GM12891 (cell line): ENCODE results near the gene RUNX1.

ENCODE experiments used
- POLR2A ChIP-seq: IDR thresholded peaks from 2 replicates; pipeline ENCODE4 v1.6.1; 2011; ENCODE audit warnings: low read depth, low read length, control low read depth
- POLR2AphosphoS5 ChIP-seq: IDR thresholded peaks from 2 replicates; pipeline ENCODE4 v1.6.1; 2011; ENCODE audit warnings: low read depth, low read length, control low read depth
- POU2F2 ChIP-seq: IDR thresholded peaks from 2 replicates; pipeline ENCODE4 v1.6.1; 2011; ENCODE audit warnings: low read depth, mild to moderate bottlenecking, control low read depth, low read length, moderate library complexity
- SPI1 ChIP-seq: IDR thresholded peaks from 2 replicates; pipeline ENCODE4 v1.6.1; 2011; ENCODE audit warnings: low read depth, low read length, control low read depth
- TAF1 ChIP-seq: IDR thresholded peaks from 2 replicates; pipeline ENCODE4 v1.6.1; 2011; ENCODE audit warnings: low read depth, low read length, control low read depth

GRCh38 chr21:34938089-34938764, 110.9 kb downstream of the RUNX1 start:
- TF ChIP-seq POLR2A, result no peak
- TF ChIP-seq POLR2AphosphoS5, result no peak
- no peak for TF ChIP-seq POU2F2
- no peak for TF ChIP-seq SPI1
- TF ChIP-seq TAF1, result no peak
